PC-3 (cell line): ENCODE measurements around the gene EFNA5. TPM values are rescaled to one million over a fixed set of nuclear protein-coding genes. Genes with fewer than 3 reads are reported as not detected.

Source experiments
- ATAC-seq: fragments of 200-7000 bp; cut with Tn5 transposase; 2 replicates; pipeline ENCODE4 v1.9.1; 2020; ENCODE audit warnings: mild to moderate bottlenecking, moderate library complexity
- BruUV-seq: library from RNA; stranded (reverse); fragments of 400-500 nt; replicated peaks from 2 replicates; lab custom pipeline; 2021; lab: Mats Ljungman, UMichigan
- CTCF ChIA-PET: fragments of 300-600 bp; sonication (Branson Sonifier 250); formaldehyde crosslinking; loops from one replicate; lab custom pipeline; 2022; ENCODE audit warnings: antibody characterized with exemption; lab: Charles Lee
- POLR2A ChIA-PET: fragments of 300-600 bp; sonication (Branson Sonifier 250); formaldehyde crosslinking; loops from one replicate; lab custom pipeline; 2022; ENCODE audit warnings: antibody characterized with exemption; ENCODE audit not compliant: unreplicated experiment; lab: Charles Lee
- DNase-seq: peaks from one replicate; pipeline ENCODE4 v3.0.0-alpha.2; 2015
- H2AFZ ChIP-seq: fragments of 300-600 bp; sonication (generic); 2 replicates; pipeline ENCODE4 v1.6.0; 2016; ENCODE audit warnings: antibody characterized with exemption, low read length
- H3F3A ChIP-seq: fragments of 300-600 bp; sonication (generic); one replicate; pipeline ENCODE4 v1.6.0; 2017; ENCODE audit warnings: antibody characterized with exemption, low read length, control low read depth, mild to moderate bottlenecking; ENCODE audit not compliant: unreplicated experiment
- H3K27ac ChIP-seq: fragments of 300-600 bp; sonication (generic); 2 replicates; pipeline ENCODE4 v1.5.1; 2016; ENCODE audit warnings: mild to moderate bottlenecking, low read length
- H3K27me3 ChIP-seq: fragments of 300-600 bp; sonication (generic); 2 replicates; pipeline ENCODE4 v1.6.1; 2016; ENCODE audit warnings: low read length, mixed read lengths
- H3K36me3 ChIP-seq: fragments of 300-600 bp; sonication (generic); 2 replicates; pipeline ENCODE4 v1.6.1; 2016; ENCODE audit warnings: low read depth, mixed run types, low read length, mixed read lengths
- H3K4me1 ChIP-seq: fragments of 300-600 bp; sonication (generic); 2 replicates; pipeline ENCODE4 v1.5.1; 2016; ENCODE audit warnings: low read length; ENCODE audit not compliant: insufficient read depth
- H3K4me2 ChIP-seq: fragments of 300-600 bp; sonication (generic); 2 replicates; pipeline ENCODE4 v1.6.0; 2016; ENCODE audit warnings: low read length
- H3K4me3 ChIP-seq: fragments of 300-600 bp; sonication (generic); 2 replicates; pipeline ENCODE4 v1.5.1; 2016; ENCODE audit warnings: mild to moderate bottlenecking, low read length, mixed read lengths
- H3K79me2 ChIP-seq: fragments of 300-600 bp; sonication (generic); 2 replicates; pipeline ENCODE4 v1.6.1; 2017; ENCODE audit warnings: low read length, mixed read lengths
- H3K9ac ChIP-seq: fragments of 300-600 bp; sonication (generic); 2 replicates; pipeline ENCODE4 v1.6.0; 2016; ENCODE audit warnings: mild to moderate bottlenecking, low read length
- H3K9me2 ChIP-seq: fragments of 300-600 bp; sonication (generic); replicated peaks from 2 replicates; pipeline ENCODE4 v1.6.1; 2016; ENCODE audit warnings: mixed run types, low read length, mixed read lengths
- H3K9me3 ChIP-seq: fragments of 300-600 bp; sonication (generic); 2 replicates; pipeline ENCODE4 v1.6.1; 2016; ENCODE audit warnings: low read length, mixed read lengths
- H4K20me1 ChIP-seq: fragments of 300-600 bp; sonication (generic); 2 replicates; pipeline ENCODE4 v1.6.1; 2016; ENCODE audit warnings: low read length, mixed read lengths
- CTCF ChIP-seq: fragments of 300-600 bp; sonication (generic); conservative IDR thresholded peaks from 2 replicates; pipeline ENCODE4 v1.5.1; 2017; ENCODE audit warnings: antibody characterized with exemption, low read depth, mild to moderate bottlenecking, low read length
- EZH2 ChIP-seq: fragments of 300-600 bp; sonication (generic); IDR thresholded peaks from one replicate; pipeline ENCODE4 v1.6.1; 2017; ENCODE audit warnings: antibody characterized with exemption, mild to moderate bottlenecking, low read length; ENCODE audit not compliant: unreplicated experiment
- EZH2phosphoT487 ChIP-seq: fragments of 300-600 bp; sonication (generic); IDR thresholded peaks from 2 replicates; pipeline ENCODE4 v1.6.1; 2018; ENCODE audit warnings: mild to moderate bottlenecking, antibody characterized with exemption, low read length, borderline replicate concordance
- intact Hi-C: fragments of 100-400 bp; cut with micrococcal nuclease; formaldehyde crosslinking; loops from 2 replicates; pipeline ENCODE4 v1.9.0; 2023
- total RNA-seq: library from RNA; depleted of rRNA; stranded (reverse); fragments of >200 nt; gene quantifications from 2 replicates; pipeline ENCODE4 v1.2.3, GENCODE V29; 2014

Gene EFNA5
- total RNA-seq, 1 experiment from 2014 or later, result 5.4 TPM

DNA sequence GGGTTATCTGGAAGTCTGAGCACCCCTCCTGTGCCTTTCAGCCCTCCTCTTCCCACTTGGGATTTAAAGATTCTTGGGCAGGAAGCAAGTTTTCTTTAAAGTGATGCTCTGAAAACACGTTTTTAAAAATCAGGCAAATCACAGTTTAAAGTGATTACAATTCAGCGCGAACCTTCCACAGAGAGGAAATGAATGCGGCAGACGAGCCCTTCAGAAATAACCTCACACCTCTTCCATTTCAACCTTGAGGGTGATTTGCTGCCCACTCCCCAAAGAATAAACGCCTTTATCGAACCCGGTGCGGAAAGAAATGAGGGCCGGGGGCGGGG, 2.3 kb upstream of the EFNA5 start:
- peaks cover 17% of the 10 kb centered on the region; the same call in 1 of the 2 replicates for H3K27me3 ChIP-seq
- H3K4me3 ChIP-seq, result peak overlapping the region; percentile 83
- H3K27ac ChIP-seq, result peak overlapping the region; percentile 69
- peak overlapping the region; percentile 83 for H3K9ac ChIP-seq
- H3F3A ChIP-seq, result no peaks in the 10 kb centered on the region
- H3K9me3 ChIP-seq, result no peaks in the 10 kb centered on the region
- CTCF ChIA-PET, result interaction anchor here (0.7 to 1.2 kb wide), 4 partner anchors 91 to 673 kb away, joined by 3 to 10 read pairs (median 4); no protein-coding TSS in a partner anchor
- H3K79me2 ChIP-seq, result peaks cover 35% of the 10 kb centered on the region
- intact Hi-C loops, result loop anchor here (1.0 to 10.0 kb wide), 10 partner anchors 151 to 1732 kb away; partner anchors contain the start of gene PJA2
- TF ChIP-seq CTCF, result no peak
- TF ChIP-seq EZH2phosphoT487, result no peak
- TF ChIP-seq EZH2, result no peak
- POLR2A ChIA-PET, result interaction anchor here (0.6 to 0.7 kb wide), 3 partner anchors 9 to 344 kb away, joined by 4 to 25 read pairs (median 17); no protein-coding TSS in a partner anchor
- H3K36me3 ChIP-seq, result no peaks in the 10 kb centered on the region
- ATAC-seq, result no peak
- peak overlapping the region; percentile 93 for H2AFZ ChIP-seq
- H4K20me1 ChIP-seq, result peaks cover 13% of the 10 kb centered on the region
- peaks cover 29% of the 10 kb centered on the region for H3K4me1 ChIP-seq
- peak overlapping the region; percentile 99 for H3K4me2 ChIP-seq
- BruUV-seq, result TSS peak; percentile 86
- DNase-seq, result no peak
- H3K9me2 ChIP-seq, result no peaks in the 10 kb centered on the region

GRCh38 chr5:107672211-107673038, 1.7 kb upstream of the EFNA5 start:
- Histone ChIP-seq H3K4me3 (peak overlapping the region; percentile 83), H3K9me3 (no peaks in the 10 kb centered on the region), H3F3A (no peaks in the 10 kb centered on the region), H3K27me3 (peaks cover 19% of the 10 kb centered on the region; the same call in 1 of the 2 replicates), H4K20me1 (peaks cover 18% of the 10 kb centered on the region), H3K4me1 (peaks cover 33% of the 10 kb centered on the region), H3K9ac (peak overlapping the region; percentile 83), H3K36me3 (no peaks in the 10 kb centered on the region), H3K27ac (peak overlapping the region; percentile 76), H3K4me2 (peak overlapping the region; percentile 99), H3K79me2 (peaks cover 41% of the 10 kb centered on the region), H2AFZ (peak overlapping the region; percentile 93), H3K9me2 (no peaks in the 10 kb centered on the region)
- CTCF ChIA-PET, result interaction anchor here (0.6 to 1.2 kb wide), 5 partner anchors 92 to 673 kb away, joined by 3 to 10 read pairs (median 4); no protein-coding TSS in a partner anchor
- intact Hi-C loops, result loop anchor here (1.0 to 10.0 kb wide), 13 partner anchors 100 to 1732 kb away; partner anchors contain the start of gene PJA2
- TF ChIP-seq EZH2, result no peak
- TF ChIP-seq CTCF, result no peak
- peak; percentile 81 for TF ChIP-seq EZH2phosphoT487
- POLR2A ChIA-PET, result interaction anchor here (0.6 to 1.2 kb wide), 6 partner anchors 9 to 454 kb away, joined by 4 to 25 read pairs (median 4); no protein-coding TSS in a partner anchor
- ATAC-seq, result peak; percentile 56
- BruUV-seq, result no TSS peak
- peak; percentile 96 for DNase-seq
